GM21423 (cell line): Measurements from ENCODE around the gene MAN1C1.

Source experiments
- ATAC-seq: cut with Tn5 transposase; IDR thresholded peaks from one replicate; pipeline ENCODE4 v1.9.1; 2021; ENCODE audit warnings: mild to moderate bottlenecking, moderate library complexity; ENCODE audit not compliant: unreplicated experiment

Gene MAN1C1

DNA sequence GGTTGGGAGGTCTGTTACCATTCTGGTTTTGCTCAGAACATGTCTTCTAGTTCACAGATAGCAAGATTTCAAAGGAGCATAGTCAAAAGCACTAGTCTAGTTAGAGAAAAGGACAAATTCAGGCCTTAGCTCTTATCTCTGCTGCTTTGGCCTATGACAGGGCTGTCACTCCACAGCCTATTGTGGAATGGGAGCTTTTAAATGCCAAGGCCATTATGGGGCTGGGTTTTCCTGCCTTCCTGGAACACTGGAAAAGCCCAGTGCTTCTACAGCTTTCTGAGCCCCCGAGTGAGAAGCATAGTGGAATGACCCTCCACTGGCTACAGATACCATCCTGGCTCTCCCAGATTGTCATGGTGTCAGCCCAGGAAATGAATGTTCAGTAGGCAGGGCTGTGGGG is 212.5 kb downstream of the MAN1C1 start:
- no peak for ATAC-seq

DNA sequence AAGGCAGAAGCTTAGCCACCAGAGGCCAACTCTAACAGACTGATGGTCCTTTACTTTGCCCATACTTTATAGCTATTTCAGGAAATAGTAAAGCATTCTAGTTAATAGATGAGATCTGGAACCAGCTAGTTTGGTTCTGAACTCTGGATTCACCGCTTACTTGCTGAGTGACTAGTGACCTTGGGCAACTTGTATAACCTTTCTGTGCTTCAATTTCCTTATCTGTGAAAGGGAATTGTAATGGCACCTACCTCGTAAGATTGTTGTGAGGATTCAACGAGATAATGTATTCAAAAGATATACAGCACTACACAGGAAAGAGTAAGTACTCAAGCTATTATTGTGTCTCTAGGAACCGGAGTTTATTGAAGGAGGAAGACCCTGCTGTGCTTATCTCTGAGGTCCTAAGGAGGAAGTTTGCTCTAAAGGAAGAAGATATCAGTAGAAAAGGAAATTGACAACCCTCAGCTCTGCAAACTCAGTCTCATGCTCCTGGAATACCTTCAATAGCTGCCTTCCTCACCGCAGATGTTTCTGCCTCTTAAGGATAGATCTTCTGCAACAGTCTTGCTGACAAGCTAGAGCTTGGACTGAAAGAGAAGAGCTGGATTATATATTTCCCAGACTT is 215.1 kb downstream of the MAN1C1 start:
- no peak for ATAC-seq

- no peak for ATAC-seq
Measured at GRCh38 chr1:25832336-25833037, 215.9 kb downstream of the MAN1C1 start.

DNA sequence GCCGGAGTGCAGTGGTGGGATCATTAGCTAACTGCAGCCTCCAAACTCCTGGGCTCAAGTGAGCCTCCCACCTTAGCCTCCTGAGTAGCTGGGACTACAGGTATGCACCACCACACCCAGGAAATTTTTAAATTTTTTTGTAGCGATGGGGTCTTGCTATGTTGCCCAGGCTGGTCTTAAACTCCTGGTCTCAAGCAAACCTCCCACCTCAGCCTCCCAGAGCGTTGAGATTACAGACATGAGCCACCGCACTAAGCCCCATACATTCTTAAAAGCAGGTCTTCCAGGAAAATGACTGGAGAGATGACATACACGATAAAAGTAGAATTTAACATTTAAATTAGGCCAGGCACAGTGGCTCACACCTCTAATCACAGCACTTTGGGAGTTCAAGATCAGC is 216.6 kb downstream of the MAN1C1 start:
- no peak for ATAC-seq
